Measurements from ENCODE around the gene CDH11. TPM values are rescaled to one million over a fixed set of nuclear protein-coding genes. Genes with fewer than 3 reads are reported as not detected.

Gene CDH11
- total RNA-seq, 1 experiment from 2014 or later: 52.0 TPM

DNA sequence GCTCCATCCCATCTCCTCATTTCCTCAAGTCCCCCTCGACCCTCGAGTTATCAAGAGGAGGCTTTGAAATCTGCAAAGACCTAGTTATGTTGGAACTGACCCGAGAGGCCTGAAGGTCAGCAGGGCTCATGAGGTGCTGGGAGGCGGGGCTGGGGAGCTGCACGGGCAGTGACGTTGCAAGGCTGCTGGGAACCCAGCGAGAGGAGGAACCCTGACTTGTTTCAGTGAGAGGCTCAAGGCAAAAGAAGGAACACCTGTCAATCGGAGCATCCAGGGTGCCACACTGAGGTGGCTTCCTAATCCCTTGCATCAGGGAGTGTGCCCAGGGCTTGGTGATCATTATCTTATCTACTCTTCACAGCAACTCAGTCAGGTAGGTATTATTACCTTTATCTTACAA lies 86.9 kb downstream of the CDH11 start:
- DNase-seq (ENCODE audit: low read depth): no peak

DNA sequence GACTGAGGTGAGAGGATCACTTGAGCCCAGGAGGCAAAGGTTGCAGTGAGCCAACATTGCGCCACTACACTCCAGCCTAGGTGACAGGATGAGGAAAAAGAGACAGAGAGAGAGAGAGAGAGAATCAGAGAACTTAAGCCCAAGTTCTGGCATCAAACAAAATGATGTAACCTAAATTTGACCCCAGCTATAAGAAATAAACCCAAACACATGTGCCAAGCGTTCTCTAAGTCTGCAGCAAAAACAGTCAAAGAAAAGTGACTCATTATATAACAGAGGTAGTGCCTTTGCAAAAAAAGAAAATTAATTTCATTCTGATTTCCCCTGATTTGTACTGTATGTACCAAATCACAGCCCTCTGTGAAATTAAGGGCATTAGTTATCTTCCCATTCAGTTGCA lies 89.5 kb downstream of the CDH11 start:
- peak; percentile 16 for DNase-seq (ENCODE audit: low read depth)

DNA sequence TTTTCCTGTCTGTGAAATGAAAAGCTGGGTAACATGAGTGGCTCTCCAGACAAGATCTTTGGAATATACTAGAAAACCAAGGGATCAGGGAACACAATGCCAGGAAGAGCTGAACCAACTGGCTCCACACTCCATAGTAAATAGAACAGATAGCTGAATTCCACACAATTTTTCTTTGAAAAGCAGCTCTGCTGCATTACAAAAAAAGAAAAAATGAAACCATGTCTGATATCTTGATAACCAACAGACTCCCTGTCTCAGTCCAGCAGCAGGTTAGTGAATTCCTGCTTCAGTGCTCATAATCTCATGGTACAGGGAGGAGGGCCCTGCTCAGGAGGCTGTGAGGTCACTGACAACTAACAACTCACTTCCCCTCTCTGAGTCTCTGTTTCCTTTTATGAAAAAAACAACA lies 97.1 kb downstream of the CDH11 start:
- DNase-seq (ENCODE audit: low read depth): no peak

DNA sequence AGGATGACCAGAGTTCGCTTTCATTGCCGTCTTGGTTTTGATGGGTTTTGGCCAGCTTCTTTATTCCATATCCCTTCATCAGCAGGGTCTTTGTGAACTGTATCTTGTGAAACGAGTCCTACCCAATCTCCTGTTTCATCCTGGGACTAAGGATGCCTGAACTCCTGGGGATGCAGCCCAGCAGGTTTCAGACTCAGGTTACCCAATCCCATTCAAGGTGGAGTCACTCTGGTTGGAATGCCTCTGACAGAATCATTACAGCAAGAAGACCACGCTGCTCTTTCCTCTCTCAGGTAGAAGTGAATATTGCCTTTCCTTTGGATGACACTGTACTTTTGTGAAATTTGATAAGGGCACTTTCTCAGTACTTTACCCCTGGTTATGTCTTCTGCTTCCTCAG lies 98.1 kb downstream of the CDH11 start:
- DNase-seq (ENCODE audit: low read depth): no peak

DNA sequence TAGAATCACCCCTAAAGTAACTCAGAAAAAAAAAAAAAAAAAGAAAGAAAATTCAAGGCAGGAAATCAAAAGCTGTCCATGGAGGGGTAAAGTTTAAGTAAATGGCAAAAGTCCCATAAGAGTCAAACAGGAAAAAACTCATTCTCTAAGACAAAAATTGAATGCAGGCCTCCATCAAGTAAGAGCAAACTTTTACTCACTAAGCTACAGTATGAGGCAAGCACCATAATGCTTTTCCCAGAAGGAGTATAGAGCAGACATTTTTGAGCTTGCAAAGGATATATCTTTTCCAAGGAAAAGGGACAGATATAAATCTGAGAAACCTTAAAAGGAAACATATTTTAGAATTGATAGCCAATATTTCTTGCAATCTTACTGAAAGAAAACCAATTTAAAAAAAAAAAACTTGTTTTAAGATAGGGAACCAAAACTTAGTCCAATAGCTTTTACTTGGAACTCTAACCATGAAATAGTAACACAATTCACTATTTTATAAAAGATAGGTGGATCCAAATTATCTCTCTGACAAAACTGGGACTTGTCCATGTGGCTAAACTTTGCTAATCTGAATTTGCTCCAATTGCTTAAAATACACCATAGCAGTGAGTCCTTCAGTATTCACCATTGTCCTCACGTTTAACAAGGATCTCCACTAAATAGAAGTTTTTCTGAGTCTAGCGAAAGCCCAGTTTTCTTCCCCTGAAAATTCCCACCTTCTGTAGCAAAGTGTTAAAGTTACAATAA lies 99.8 kb downstream of the CDH11 start:
- DNase-seq (ENCODE audit: low read depth): no peak

DNA sequence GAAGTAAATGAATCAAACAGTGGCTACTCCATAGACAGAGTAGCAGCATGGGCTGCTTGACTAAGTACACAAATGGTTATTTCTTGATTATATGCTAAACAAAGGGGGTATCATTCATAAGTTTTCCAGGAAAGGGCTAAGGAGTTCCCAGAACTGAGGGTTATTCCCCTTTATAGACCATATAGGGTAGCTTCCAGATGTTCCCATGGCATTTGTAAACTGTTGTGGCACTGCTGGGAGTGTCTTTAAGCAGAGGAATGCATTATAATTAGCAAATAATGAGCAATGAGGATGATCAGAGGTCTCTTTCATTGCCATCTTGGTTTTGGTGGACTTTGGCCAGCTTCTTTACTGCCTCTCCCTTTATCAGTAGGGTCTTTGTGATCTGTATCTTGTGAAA lies 105.1 kb downstream of the CDH11 start:
- no peak for DNase-seq (ENCODE audit: low read depth)

DNA sequence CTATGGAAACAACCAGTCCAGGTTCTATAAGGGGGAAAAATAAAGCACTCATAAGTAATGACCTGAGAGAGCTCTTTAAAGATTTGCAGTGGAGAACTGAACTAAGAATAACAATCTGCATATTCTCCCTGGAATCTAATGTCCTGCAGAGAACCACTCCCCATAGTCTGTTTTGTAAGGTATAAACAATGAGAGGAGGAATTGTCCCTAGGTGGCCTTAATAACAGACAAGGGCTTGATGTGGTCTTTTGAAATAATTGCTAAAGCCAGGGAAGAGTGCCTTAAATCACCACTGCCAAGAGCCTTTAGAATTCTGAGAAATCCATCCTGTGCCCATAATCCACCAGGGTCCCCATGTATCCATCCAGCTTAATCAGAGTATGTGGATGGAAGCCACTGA lies 106.3 kb downstream of the CDH11 start:
- no peak for DNase-seq (ENCODE audit: low read depth)

DNA sequence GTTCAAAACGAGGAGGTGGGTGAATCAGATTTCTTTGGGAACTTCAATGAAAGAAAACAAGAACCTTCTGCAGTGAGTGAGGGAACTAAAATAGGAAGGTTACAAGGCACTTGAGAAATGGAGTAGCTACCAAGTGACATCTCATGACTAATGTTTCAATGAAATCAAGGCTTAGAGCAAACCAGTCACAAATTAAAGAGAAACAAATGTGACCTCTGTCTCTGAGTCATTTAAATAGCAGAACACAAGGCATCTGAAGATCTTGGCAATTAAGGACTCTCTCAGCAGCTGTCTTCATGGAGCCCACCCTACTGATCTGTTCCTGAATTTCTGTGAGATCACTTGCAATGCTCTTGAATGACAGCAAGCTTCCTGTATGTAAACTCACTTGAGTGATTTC lies 109.5 kb downstream of the CDH11 start:
- DNase-seq (ENCODE audit: low read depth): peak; percentile 59

DNA sequence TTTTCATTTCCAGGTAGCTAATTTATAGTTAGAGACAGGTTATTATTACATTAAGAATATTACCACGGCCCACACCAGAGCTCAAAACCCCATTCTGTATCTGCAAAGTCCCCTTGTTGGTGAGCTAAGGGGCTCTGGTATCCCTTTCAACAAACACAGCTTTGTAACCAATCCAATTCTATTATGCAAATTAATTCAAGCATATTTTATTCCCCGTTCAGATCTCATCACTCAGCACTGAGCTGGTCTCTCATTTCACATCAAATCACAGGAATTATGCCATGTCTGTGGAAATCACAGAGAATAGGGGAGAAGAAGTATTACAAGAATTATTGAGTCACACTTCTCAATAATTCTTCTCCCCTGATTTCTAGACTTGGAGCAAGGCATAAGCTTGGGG lies 111.7 kb downstream of the CDH11 start:
- DNase-seq (ENCODE audit: low read depth): no peak

DNA sequence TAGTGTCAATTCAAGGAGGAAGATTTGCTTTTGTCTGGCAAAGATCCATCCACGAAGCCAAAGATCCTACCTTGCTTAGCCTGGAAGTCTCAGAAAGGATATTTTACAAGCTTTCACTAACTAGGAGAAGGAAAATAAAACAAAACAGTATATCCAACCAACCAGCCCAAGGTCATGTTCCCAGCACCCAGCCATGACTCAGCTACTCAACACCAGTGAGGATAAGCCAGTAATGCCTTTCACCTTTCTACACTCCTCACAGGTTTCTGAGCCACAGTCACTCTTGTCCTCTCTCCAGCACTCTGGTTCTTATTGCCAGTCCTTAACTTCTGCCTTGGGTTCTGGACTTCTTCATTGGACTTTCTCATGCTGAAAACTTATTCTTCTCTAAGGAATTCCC lies 116.2 kb downstream of the CDH11 start:
- no peak for DNase-seq (ENCODE audit: low read depth)

DNA sequence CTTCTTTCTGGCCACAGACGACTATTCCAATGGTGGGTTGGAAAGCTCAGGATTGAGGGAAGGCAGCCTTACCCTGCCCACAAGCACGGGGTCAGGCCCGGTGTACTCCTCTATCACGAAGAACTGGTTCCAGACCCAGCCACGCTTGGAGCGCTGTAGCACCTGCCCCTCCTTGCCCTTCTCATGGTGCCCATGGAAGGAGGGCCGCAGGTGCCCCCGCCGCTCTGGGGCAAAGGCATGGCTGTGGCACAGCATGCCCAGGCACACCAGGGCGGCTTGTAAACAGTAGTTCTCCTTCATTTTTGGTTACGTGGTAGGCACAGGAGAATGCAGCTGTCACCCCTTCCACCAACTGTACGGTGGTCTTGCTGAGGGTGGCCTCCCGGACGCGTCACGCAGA lies 117.3 kb downstream of the CDH11 start:
- DNase-seq (ENCODE audit: low read depth): no peak

DNA sequence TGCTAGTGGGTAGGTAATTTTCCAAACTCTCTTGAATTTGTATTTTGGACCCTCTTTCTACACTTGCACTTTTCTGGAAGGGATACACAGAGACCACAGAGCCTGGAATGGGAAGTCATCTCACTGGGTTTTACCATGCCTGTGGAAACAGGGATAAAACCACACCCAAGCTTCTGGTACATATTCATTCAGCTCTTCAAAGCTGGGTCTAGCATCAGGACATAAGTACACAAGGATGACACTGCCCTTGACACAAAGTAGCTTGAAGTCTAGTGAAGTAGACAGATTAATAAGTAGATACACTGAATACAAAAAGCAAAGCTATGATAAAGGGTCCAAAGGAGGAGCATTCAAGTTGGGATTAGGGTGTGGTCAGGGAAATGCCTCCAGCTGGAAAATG lies 118.2 kb downstream of the CDH11 start:
- DNase-seq (ENCODE audit: low read depth): no peak

DNA sequence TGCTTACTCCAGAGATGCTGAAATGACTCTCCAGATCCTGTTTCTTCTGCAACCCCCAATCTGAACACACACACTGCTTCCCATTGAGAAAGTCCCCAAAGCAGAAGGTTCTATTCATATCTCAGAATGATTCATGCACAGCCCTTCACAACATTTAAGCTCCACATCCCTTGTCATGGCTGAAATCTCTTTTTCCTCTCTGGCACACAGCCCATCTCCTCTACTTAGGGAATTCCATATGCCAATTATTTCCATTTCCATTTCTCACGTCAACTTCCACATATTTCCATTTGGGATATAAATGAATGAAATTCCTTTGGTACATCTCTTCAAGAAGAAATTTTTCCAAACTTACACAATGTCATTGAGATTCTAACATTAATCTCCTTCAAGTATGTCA lies 119.6 kb downstream of the CDH11 start:
- DNase-seq (ENCODE audit: low read depth): peak; percentile 72

DNA sequence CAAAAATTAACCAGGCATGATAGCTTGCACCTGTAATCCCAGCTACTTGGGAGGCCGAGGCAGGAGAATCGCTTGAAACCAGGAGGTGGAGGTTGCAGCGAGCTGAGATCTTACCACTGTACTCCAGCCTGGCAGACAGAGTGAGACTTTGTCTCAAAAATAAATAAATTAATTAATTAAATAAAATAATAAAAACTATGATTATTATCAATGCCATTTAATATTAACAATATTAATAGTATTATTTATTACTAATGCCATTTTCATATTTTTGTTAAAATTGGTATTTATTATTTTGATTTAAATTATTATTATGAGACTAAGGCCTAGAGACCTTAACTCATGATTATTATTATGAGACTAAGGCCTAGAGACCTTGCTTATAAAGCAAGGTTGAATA lies 121.2 kb downstream of the CDH11 start:
- DNase-seq (ENCODE audit: low read depth): no peak

DNA sequence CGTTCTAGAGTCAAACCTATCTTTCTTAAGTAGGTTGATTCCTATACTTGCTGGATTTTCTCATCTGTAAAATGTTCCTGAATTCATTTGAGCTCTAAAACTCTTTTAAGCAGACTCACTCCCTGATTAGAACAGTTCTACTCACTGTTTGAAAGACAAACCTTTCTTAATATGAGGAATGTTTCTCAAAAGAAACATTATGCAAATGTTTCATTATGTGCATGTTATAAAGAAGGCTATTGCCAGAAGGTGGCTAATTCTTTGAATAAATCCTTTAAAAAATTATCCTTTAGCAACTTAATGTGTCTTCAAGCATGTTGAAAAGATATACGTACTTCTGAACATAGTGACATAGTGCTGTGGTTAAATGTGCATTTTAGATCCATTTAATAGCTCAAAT lies 124.1 kb downstream of the CDH11 start:
- DNase-seq (ENCODE audit: low read depth): no peak

DNA sequence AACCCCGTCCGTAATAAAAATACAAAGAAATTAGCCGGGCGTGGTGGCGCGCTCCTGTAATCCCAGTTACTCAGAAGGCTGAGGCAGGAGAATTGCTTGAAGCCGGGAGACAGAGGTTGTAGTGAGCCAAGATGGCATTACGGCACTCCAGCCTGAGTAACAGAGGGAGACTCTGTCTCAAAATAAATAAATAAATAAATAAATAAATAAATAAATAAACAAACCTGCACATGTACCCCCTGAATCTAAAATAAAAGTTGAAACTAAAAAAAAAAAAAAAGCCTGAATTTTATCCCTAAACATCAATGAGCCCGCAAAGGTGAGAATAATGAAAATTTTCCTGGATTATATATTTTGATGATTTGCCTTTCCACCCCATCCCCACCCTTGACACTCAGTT lies 124.7 kb downstream of the CDH11 start:
- no peak for DNase-seq (ENCODE audit: low read depth)

DNA sequence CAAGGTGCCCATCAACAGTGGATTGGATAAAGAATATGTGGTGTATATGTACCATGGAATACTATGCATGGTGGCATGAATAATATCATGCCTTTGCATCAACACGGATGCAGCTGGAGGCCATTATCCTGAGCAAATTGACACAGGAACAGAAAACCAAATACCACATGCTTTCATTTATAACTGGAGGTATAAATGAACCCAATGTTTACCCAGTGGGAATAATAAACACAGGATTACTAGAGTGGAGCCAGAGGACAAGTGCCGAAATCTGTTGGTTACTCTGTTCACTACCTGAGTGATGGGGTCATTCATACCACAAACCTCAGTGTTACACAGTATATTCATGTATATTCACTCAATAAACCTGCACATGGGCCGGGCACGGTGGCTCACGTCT lies 125.2 kb downstream of the CDH11 start:
- DNase-seq (ENCODE audit: low read depth): no peak

DNA sequence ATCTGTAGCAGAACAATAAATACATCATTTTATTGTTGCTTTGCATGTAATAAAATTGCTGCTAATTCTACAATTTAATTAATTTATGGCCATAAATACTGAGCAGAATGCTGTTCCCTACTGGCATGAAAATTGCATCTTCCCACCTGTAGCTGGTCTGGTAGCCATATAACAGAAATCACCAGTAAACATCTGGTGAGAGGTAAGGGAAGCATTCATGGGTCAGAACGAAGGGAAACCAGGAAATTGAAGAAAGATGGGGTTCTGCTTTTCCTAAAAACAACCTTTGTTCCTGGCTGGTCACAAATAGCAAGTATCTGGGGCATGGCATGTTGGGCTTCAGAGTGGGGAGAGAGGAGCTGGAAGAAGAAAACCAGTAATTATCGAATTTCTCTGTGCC lies 128.4 kb downstream of the CDH11 start:
- DNase-seq (ENCODE audit: low read depth): no peak

DNA sequence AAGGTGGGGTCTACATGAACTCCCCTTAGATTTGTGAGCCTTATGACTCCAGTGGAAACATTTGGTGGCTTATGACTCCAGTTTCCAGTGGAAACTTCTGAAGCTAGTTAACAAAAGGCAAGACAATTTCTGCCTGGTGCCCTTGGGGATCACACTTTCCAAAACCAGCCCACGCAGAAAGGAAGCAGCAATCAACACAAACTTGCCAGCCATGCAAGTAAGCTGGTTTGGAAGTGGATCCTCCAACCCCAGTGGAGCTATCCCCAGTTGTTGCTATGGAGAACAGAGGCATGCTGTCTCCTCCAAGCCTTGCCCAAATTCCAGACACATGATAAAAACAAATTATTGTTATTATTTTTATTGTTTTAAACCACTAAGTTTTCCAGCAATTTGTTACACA lies 130.9 kb downstream of the CDH11 start:
- no peak for DNase-seq (ENCODE audit: low read depth)

DNA sequence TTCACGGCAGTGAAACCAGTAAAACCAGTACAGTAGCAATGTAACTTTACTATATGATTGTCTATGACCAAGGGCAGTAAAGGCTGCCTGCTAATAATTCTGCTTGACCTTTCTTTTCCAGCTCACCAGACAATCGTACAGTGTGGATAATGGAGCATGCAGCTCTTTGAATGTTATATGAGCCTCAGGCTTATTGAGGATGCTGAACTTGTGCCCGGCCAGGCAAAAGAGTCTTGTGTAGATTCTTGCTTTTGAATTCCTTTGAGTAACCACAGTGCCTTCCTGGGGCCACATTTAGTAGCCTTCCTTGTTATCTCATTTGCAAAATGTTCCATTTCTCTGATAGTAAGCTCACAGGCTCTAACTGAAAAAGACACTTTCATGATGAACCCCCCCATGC lies 131.8 kb downstream of the CDH11 start:
- DNase-seq (ENCODE audit: low read depth): peak; percentile 36

DNA sequence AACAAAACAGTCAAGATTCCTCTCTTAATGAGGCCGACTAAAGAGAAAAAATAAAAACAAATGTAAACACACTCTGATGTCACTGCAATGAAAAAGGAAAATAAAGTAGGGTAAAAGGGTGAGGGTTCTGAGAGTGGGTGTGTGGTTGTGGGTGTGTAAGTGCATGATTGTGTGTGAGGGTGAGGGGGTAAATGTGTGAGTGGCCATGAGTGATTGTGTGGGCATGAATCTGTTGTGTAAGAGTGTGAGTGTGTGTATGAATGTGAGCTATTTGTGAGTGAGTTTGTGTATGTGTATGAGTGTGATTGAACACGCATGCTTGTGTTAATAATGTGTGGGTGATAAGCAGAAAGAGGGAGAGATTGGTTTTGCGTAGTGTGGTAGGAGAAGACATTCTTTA lies 132.8 kb downstream of the CDH11 start:
- no peak for DNase-seq (ENCODE audit: low read depth)

DNA sequence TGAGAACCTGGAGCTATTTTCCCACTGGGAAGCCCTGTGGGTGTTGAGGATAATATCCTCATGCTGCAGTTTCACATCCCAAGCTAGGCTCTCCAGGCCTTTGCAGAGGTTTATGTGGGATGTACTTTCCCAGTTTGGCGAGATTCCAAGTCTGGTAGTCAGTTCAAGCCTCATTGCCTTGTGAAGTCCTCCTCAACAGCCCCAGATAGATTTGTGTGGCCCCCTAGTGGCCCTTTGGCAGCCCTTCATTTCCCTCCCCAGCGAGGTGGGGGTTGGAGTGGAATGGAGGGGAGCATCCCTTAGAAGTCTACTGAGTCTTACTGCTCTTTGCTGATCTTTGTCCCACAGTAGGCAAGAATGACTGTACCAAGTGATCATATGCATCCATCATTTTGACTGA lies 137.9 kb downstream of the CDH11 start:
- peak; percentile 78 for DNase-seq (ENCODE audit: low read depth)

DNA sequence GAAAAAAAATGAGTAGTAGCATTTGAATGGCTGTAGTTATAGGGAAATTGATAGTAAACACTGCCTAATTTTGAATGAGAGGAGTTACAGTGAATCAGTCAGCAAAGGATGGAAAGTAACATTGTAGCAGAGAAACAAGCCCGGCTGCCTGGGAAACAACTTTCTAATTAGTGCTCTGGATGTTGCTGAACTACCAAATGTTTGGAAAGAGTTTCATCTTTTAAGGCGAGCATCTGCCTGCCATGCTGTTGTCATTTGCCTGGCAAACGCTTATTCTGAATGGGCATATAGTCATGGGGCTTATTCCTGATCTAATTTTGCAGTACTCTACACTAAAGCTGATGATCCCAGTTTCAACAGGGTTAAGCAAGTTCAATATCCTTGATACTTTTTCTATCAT lies 138.6 kb downstream of the CDH11 start:
- DNase-seq (ENCODE audit: low read depth): no peak

DNA sequence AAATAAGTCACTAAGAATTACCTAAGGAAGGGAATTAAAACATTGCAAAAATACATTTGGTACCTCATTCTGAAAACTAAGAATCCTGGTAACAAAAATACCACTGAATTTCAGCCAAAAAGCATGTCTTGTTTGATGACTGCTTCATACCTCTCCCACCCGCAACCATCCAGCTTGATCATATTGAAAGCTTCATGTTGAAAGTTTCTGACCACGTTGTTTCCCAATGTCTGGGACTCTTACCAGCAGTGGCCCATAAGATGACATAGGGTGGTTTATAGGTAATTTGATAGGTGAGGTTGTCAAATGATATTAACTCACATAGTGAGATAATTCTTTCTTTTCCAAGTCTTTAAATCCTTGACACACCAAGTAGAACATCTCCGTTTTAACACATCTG lies 139.3 kb downstream of the CDH11 start:
- DNase-seq (ENCODE audit: low read depth): no peak

Data from RPMI7951 (cell line).